Raji (cell line): ENCODE measurements around the gene ELAPOR1.

ENCODE experiments used
- POLR2A ChIP-seq: IDR thresholded peaks from 2 replicates; pipeline ENCODE4 v1.6.1; 2011; ENCODE audit warnings: low read depth, low read length, control low read depth; ENCODE audit not compliant: insufficient read depth

Gene ELAPOR1

GRCh38 chr1:109113590-109114341 lies at the start of gene ELAPOR1:
ELAPOR1 (plus strand) TSS chr1:109114115; CDS start chr1:109114184, 69 bp downstream.
- no peak for TF ChIP-seq POLR2A

- TF ChIP-seq POLR2A: no peak
These were observed 48.8 kb upstream of the ELAPOR1 start for GRCh38 chr1:109065137-109065536.

GRCh38 chr1:109067883-109068282 lies 46.0 kb upstream of the ELAPOR1 start:
- no peak for TF ChIP-seq POLR2A

- TF ChIP-seq POLR2A: no peak
These were observed 44.6 kb upstream of the ELAPOR1 start for GRCh38 chr1:109069294-109069693.

- peak; percentile 96 for TF ChIP-seq POLR2A
These were observed 38.1 kb upstream of the ELAPOR1 start, which contains the start of gene TAF13 for GRCh38 chr1:109075531-109076490. TAF13 (minus strand) TSS chr1:109076003; CDS start chr1:109075947, 56 bp downstream.

GRCh38 chr1:109078317-109078716 lies 35.6 kb upstream of the ELAPOR1 start:
- no peak for TF ChIP-seq POLR2A

GRCh38 chr1:109079240-109079622 lies 34.7 kb upstream of the ELAPOR1 start:
- TF ChIP-seq POLR2A: no peak

- no peak for TF ChIP-seq POLR2A
These were observed 33.4 kb upstream of the ELAPOR1 start for GRCh38 chr1:109080441-109081082.

- no peak for TF ChIP-seq POLR2A
These were observed 30.4 kb upstream of the ELAPOR1 start for GRCh38 chr1:109083501-109083900.

GRCh38 chr1:109083923-109084322 lies 30.0 kb upstream of the ELAPOR1 start:
- no peak for TF ChIP-seq POLR2A

- TF ChIP-seq POLR2A: no peak
These were observed 29.1 kb upstream of the ELAPOR1 start for GRCh38 chr1:109084563-109085517.

- TF ChIP-seq POLR2A: no peak
These were observed 24.5 kb upstream of the ELAPOR1 start for GRCh38 chr1:109089242-109090015.
